GM12874 (cell line): Measurements from ENCODE around the gene CXCR3.

Source experiments
- TF ChIP-seq, protein P1 (sequence below): IDR thresholded peaks from 2 replicates; pipeline ENCODE4 v1.5.1; 2011; ENCODE audit warnings: low read depth, mild to moderate bottlenecking, control low read depth, low read length, moderate library complexity; ENCODE audit not compliant: insufficient read depth

CXCR3 gene

DNA sequence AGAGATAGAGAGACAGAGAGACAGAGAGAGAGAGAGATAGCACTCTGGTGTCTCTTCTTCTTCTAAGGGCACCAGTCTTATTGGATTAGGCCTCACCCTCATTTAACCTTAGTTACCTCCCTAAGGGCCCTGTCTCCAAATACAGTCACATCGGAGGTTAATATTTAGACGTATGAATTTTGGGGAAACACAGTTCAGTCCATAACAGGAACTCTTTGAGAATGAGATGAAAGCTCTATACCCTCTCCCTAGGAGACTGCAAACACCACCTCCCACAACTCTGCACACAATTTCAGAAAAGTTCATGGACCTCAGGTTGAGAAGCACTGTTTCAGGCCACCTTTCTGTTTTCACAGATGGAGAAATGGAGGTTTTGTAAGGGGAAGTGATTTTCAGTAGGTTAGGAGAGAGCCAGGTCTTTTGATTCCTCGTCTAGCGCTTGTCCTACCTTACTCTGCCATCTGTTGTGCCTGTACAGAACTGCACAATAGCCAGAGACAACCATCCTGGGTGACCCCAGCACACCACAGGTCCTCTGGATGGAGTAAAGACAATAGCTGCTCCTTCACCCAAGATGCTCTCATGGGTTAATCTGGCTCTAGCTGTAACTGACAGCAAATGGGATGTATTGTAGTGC is 32.1 kb upstream of the CXCR3 start:
- TF ChIP-seq, protein P1, sequence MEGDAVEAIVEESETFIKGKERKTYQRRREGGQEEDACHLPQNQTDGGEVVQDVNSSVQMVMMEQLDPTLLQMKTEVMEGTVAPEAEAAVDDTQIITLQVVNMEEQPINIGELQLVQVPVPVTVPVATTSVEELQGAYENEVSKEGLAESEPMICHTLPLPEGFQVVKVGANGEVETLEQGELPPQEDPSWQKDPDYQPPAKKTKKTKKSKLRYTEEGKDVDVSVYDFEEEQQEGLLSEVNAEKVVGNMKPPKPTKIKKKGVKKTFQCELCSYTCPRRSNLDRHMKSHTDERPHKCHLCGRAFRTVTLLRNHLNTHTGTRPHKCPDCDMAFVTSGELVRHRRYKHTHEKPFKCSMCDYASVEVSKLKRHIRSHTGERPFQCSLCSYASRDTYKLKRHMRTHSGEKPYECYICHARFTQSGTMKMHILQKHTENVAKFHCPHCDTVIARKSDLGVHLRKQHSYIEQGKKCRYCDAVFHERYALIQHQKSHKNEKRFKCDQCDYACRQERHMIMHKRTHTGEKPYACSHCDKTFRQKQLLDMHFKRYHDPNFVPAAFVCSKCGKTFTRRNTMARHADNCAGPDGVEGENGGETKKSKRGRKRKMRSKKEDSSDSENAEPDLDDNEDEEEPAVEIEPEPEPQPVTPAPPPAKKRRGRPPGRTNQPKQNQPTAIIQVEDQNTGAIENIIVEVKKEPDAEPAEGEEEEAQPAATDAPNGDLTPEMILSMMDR, result peak; percentile 37

DNA sequence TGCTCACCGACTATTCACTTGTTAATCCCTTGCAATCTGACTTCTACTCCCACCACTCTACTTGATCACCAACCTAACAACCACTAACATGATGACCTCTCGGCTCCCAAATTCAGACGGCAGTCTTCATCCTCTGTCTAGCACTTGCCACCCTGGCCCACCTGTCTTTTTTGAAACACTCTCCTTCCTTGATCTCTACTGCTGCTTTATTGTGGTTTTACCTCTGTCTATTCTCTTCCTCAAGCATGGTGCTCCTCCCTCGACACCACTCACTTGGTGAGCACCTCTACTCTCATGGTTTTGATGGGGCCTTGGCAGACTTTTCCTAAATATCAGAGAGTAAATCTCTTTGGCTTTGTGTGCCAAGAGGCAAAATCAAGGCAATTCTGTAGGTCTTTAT is 21.7 kb upstream of the CXCR3 start:
- TF ChIP-seq, protein P1, result no peak

DNA sequence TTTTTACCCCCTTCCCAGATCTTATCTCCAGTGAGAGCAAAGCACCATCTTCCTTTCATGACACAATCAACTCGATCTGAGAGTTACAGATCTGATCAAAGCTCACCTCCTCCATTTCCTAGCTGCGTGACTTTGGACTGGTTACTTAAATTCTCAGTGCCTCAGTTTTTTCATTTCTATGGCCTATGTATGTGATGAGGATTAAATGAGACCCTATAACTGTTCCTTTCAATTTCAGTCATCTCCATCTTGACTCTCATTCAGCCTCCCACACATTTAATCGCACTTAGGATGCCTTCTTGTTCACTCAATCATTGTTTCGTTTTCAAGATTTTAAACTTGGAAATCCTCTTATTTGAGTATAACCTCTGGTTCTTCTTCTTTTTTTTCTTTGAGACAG is 20.1 kb upstream of the CXCR3 start:
- TF ChIP-seq, protein P1, result no peak

DNA sequence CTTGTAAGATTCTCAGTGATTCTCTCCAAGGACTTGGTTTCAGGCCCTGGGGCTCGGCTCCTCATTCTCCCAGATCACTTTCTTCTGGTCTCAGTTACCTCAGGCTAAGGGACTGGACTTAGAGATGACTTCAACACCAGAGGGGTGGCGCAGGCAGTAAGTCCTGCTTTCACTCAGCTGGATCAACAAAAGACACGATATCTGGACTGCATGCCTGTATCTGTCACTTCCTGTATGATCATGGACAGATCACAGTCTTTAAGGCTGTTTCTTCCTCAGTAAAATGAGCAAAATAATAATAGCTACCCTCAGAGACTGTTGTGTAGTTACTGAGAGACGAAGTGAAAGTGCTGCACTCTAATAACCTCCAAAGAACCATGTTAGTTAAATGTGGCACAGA is 19.5 kb upstream of the CXCR3 start:
- TF ChIP-seq, protein P1, result no peak

DNA sequence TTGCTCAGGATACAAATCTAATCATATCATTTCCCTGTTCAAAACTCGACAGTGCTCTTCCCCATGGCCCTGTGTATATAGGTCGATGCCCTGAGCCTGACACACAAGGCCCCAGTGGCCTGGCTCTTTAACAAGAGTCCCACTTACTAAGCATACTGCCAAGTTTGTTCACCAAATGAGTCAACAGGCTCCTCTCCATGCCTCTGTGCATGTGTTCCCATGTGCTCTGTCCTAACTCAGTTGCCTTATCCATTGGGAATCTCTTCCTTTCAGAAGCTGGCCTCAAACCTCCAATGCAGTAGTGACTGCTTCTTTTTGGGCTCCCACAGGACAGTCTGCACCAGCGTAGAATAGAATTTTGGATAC is 18.9 kb upstream of the CXCR3 start:
- TF ChIP-seq, protein P1, result no peak

DNA sequence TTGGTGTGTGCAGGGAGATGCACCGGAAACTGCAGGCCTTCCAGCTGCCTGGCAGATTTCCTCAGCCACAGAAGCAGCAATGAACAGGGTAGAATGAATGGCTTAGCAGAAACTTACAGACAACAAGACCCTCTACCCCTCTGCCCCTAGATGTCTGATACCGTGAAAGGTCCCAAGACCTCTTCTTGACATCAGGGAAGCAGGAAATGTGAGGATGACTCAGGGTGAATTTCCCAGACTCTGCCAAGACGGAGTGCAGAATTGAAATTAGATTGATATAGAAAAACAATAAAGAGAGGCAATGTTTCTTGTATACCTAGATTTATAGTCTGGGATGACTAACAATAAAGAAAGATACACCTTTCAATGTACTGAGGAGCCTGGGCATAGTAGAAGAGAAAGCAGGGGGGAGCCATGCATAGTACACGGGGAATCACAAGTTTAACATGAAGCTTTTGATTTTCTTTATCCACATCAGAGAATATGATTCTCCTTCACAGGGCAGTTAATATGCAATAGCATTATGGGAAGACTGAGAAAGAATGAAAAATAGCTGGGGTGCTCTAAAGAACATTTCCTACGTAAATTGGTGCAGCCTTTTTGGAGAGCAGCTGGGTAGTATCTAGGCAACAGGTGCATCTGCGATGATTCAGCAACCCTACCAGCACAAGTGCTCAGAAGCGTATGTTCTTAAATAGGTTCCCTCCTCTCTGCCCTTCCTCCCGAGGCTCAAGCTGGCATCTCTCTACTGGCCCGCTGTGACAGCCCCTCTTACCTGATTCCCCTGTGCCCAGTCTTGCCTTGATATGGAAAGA is 18.3 kb upstream of the CXCR3 start:
- TF ChIP-seq, protein P1, result no peak

DNA sequence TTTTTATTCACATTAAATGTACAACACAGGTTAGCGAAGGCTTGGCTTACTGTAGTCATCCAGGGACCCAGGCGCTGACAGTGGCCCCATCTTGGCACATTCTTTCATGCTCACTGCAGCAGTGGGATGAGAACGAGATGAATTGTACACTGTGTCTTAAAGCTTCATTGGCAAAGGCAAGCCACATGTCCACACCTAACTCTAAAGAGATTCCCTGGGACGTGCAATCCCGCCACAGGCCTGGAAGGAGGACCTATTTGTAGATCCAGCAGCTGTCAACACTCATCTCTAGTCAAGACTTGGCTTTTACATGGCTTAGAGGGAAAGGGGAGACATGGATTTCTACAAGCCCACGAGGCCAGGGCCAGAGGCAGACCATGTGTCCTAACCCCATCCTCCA is 16.1 kb upstream of the CXCR3 start:
- TF ChIP-seq, protein P1, result no peak
